HTR-8/SVneo (cell line): ENCODE measurements around the gene HSPA14.
"Not testable (repeated sequence)": the region's sequence is repeated elsewhere in the genome, so short reads cannot be mapped to it uniquely, and the experiment has no call there.

ENCODE experiments used
- DNase-seq: peaks from one replicate; pipeline ENCODE4 v3.0.0; 2011; ENCODE audit warnings: low spot score, mixed read lengths; ENCODE audit not compliant: insufficient read length
- FAIRE-seq: peaks from 2 replicates; lab custom pipeline; 2011; peaks lifted over from hg19 to GRCh38; lab: Jason Lieb, UNC

Gene HSPA14

DNA sequence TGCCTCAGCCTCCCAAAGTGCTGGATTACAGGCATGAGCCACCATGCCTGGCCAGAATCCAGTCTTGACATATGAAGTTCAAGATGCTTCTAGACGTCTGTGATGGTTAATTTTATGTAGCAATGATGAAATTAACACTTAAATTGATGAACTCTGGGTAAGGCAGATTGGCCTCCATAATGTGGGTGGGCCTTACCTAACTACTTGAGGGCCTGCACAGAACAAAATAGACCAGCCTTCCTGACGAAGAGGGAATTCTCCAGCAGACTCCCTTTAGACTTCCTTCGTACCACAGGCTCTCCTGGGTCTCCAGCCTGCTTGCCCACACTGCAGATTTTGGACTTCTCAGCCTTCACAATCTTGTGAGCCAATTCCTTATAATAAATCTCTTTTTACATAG is 5.0 kb upstream of the HSPA14 start:
- FAIRE-seq (no peak), DNase-seq (no peak)

GRCh38 chr10:14836208-14836607 is 1.9 kb upstream of the HSPA14 start:
- DNase-seq = no peak
- FAIRE-seq = no peak

- FAIRE-seq (no peak), DNase-seq (no peak)
These were observed 926 bp upstream of the HSPA14 start for GRCh38 chr10:14837003-14837756.

DNA sequence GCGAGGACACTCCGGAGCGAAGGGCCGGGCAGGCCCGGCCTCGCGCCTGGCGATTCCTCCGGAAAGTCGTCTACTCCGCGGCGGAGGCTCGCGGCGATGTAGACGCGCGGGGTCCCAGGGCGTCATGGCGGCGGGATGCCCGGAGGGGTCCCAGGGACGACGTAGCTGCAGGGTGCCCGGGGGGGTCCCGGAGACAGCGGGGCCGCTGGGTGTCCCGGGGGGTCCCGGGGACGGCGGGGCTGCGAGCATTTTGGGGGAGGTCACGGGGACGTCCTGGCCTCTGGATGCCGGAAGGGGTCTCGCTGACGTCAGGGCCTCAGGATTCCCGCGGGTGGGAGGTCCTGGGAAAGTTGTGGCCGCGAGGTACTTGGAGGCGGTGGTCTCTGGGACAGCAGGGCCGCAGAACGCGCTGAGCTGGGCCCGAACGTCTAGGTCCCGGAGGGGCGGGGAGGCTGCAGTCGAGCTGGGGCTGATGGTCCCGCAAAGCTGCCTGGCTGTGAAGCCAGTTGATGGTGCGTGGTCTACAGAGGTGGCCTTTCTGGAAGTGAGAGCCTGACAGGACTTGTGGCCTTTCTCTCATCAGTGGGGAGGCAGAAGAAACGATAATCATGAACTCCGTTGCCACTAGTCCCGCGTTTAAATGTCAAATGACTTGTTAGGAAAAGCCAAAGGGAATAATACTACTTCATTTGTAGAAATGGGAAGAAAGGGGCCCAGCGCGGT is 637 bp downstream of the HSPA14 start:
- DNase-seq = peak; percentile 14
- FAIRE-seq = no peak

DNA sequence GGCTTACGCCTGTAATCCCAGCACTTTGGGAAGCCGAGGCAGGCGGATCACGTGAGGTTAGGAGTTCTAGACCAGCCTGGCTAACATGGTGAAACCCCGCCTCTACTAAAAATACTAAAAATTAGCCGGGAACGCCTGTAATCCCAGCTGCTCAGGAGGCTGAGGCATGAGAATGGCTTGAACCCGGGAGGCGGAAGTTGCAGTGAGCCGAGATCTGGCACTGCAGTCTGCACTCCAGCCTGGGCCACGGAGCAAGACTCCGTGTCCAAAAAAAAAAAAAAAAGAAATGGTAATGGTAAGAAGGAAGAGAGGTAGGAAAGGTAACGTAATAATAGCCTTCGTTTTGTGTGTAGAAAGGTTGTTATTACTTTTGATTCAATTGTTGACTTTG is 1.2 kb downstream of the HSPA14 start:
- FAIRE-seq = no peak
- no peak for DNase-seq

DNA sequence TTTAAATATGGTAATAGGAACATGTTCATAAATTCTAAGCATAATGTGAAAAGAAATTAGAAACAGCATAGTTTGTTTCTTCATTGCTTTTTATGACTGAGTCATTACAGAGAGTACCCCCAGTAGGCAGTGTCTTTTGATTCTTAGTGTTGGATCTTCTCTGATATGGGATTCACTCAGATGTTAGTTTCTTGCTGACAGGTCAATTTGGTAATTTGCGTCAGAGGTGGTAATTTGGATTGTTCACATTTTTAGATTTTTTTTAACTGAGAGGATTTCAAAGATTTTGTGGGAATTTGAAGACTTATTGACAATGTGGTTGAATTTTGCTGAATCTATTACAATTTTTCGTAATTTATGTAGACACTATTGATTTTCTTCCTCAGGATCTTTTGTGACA is 2.1 kb downstream of the HSPA14 start:
- FAIRE-seq (no peak), DNase-seq (no peak)

DNA sequence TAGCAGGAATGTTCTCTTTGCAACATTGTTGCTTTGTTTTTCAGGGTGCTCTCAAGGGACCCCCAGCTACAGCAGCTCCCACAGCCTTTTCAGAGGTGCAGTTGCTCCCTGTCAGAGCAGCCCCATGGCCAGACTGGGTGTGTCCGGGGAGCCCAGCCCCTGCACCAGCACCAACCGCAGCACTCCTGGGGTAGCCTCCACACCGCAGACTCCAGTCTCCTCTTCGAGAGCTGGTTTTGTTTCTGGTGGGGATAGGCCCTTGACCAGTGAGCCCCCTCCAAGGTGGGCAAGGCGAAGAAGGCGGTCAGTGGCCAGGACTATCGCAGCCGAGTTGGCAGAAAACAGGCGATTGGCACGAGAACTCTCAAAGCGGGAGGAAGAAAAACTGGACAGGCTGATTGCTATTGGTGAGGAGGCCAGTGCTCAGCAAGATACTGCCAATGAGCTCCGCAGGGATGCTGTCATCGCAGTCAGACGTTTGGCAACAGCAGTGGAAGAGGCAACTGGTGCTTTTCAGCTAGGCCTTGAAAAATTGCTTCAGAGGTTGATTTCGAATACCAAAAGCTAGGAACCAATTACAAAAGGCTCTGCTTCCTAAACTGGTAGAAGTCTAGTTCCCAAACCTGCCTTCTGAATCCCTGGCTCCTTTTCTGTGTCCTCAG is 5.4 kb downstream of the HSPA14 start:
- no peak for FAIRE-seq
- no peak for DNase-seq

GRCh38 chr10:14844948-14845347 is 6.8 kb downstream of the HSPA14 start:
- DNase-seq = no peak

GRCh38 chr10:14852236-14852635 is 14.1 kb downstream of the HSPA14 start:
- DNase-seq (no peak), FAIRE-seq (no peak)

More at GRCh38 chr10:14844948-14845347, 6.8 kb downstream of the HSPA14 start:
- no peak for FAIRE-seq

DNA sequence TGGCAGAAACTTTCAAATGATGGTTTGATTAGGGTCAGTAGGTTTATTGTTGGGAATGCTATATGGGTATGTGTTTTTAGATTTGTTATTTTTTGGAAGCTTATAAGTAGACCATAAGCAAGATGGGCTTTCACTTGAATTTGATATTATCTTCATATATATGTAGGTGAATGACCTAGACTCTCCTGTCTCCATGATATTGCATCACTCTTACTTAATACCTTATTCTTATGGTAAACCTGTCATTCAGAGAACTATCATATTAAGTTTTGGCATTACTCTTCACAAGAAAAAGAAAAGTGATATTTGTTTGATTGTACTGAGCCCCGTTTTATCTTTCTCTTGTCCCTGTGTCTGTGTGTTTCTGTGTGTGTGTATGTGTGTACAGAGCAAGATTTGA is 17.3 kb downstream of the HSPA14 start:
- DNase-seq (no peak), FAIRE-seq (no peak)

DNA sequence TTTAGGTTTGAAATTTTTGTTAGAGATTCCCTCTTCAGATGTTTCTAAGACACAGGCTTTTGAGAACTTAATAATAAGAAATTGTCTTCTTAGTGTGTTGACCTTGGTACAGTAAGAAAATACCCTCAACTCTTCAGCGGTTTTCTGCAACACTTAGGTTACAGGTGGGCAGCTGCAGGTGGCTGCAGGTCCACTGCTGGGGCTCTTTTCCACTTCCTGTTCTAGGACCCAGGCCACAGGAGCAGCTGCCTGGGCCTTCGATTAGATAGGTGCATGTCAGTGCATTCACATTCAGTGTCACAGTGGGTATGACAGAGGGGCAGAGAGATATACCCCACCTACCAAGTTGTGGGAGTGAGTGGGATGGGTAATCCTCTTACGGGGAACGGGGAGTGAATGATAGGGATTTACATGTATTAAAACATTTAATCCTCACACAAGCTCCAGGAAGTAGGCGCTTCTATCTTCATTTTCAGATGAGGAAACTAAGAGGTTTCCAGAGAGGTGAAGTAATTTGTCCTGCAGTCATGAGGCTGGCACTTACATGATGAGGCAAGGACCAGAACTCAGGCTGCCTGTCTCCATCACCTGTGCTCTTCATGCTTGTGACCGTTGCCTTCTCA is 20.3 kb downstream of the HSPA14 start:
- no peak for DNase-seq
- FAIRE-seq = no peak

- DNase-seq = no peak
- no peak for FAIRE-seq
These were observed 20.9 kb downstream of the HSPA14 start for GRCh38 chr10:14859043-14859442.

GRCh38 chr10:14859775-14860174 is 21.7 kb downstream of the HSPA14 start:
- DNase-seq (no peak), FAIRE-seq (no peak)

- DNase-seq (no peak), FAIRE-seq (no peak)
These were observed 22.7 kb downstream of the HSPA14 start for GRCh38 chr10:14860791-14861190.

DNA sequence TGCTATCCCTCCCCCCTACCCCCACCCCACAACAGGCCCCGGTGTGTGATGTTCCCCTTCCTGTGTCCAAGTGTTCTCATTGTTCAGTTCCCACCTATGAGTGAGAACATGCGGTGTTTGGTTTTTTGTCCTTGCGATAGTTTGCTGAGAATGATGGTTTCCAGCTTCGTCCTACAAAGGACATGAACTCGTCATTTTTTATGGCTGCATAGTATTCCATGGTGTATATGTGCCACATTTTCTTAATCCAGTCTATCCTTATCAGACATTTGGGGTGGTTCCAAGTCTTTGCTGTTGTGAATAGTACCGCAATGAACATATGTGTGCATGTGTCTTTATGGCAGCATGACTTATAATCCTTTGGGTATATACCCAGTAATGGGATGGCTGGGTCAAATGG is 26.4 kb downstream of the HSPA14 start:
- DNase-seq, FAIRE-seq: not testable (repeated sequence)

DNA sequence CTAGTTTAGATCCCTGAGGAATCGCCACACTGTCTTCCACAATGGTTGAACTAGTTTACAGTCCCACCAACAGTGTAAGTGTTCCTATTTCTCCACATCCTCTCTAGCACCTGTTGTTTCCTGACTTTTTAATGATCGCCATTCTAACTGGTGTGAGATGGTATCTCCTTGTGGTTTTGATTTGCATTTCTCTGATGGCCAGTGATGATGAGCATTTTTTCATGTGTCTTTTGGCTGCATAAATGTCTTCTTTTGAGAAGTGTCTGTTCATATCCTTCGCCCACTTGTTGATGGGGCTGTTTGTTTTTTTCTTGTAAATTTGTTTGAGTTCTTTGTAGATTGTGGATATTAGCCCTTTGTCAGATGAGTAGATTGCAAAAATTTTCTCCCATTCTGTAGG is 26.8 kb downstream of the HSPA14 start:
- DNase-seq, FAIRE-seq: not testable (repeated sequence)

- FAIRE-seq (no peak), DNase-seq (no peak)
These were observed 35.1 kb downstream of the HSPA14 start for GRCh38 chr10:14873090-14873760.

DNA sequence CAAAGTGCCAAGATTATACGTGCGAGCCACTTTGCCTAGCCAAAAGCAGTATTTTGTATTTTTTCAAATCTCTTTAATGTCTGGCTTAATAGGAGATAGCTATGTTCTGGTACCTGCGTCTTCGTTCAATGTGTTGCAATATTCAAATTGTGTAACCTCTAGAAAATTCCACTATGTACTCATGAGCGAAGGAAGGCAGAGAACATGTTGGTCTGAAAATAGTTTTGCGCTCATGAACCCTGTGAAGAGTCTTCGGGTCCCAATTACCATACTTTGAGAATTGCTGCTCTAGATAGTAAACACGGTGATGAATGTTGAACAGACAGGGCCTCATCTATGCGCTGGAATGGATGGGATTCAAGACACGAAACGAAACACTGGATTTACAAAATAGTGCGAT is 37.8 kb downstream of the HSPA14 start:
- FAIRE-seq (no peak), DNase-seq (no peak)

DNA sequence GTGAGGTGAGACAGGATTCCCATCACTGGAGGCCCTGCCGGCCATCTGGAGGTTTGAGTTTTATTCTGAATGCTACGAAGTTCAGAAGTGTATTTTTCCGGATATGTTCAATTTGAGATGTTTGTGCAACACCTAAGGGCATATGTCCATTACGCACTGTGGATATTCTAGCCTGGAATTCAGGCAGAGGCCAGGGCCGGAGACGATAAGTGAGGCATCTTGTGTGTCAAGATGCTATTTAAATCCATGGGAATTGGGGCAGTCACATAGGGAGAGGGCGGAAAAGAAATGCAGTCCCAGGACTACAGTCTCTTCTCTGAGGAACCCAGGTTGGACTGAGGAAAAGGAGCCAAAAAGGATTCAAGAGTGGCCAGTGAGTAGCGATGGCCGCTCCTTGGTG is 38.7 kb downstream of the HSPA14 start:
- DNase-seq (no peak), FAIRE-seq (no peak)
